Measurements from ENCODE around the gene MYH10.

Gene MYH10

DNA sequence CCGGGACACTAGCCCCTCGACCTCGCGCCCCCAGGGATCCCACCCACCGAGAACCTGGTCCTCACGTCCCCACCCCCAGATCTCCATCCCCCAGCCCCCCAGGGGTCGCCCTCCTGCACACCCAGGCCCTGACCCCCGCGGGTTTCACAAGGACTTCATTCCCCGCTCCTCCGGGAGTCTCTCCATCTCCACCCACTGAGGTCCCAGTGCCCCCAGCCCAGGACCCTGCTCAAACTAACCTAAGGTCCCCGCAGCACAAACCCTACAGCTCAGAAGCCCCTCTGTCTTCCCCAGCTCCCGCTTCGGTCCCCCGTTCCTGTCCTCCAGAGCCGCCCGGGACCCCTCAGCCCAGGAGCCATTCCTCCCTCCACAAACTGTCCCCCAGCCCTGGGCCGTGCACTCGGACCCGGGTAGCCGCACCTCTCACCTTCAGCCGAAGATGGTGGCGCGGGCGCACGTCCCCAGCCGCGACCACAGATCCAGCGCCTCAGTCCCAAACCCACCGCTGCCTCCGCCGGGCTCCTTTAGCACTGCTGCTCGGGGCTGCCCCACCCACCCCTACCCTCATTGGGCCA, at the start of gene MYH10:
MYH10 (minus strand) TSS at position 499 of the 575 bp plus-strand sequence. CDS start 7,479 bp downstream, outside the sequence.
- Histone ChIP-seq H3K4me3 (ENCODE audit: low read depth in 1 of 5, low read length in 5 of 5) (peak within 1 kb of the TSS; percentile 75 to 90 (median 87)), H3K9me3 (ENCODE audit: control insufficient read depth in 5 of 5, low read length in 5 of 5) (no peaks in the 10 kb centered on the region), H3K27ac (ENCODE audit: low read depth, low read length) (peak within 1 kb of the TSS; percentile 54), H3K4me1 (ENCODE audit: control insufficient read depth in 5 of 5, insufficient read depth in 5 of 5, low read length in 5 of 5) (peaks cover 0 to 33% (median 26%) of the 10 kb centered on the region in 5 donors), H3K36me3 (ENCODE audit: control insufficient read depth in 5 of 5, insufficient read depth in 5 of 5, low read length in 5 of 5) (no peaks in the 10 kb centered on the region), H3K9ac (ENCODE audit: low read length in 5 of 5) (peak within 1 kb of the TSS in 4 of 5 donors; percentile 66 to 82 (median 75)), H3K27me3 (ENCODE audit: control insufficient read depth in 5 of 5, insufficient read depth in 4 of 5, low read length in 5 of 5) (no peaks in the 10 kb centered on the region)

DNA sequence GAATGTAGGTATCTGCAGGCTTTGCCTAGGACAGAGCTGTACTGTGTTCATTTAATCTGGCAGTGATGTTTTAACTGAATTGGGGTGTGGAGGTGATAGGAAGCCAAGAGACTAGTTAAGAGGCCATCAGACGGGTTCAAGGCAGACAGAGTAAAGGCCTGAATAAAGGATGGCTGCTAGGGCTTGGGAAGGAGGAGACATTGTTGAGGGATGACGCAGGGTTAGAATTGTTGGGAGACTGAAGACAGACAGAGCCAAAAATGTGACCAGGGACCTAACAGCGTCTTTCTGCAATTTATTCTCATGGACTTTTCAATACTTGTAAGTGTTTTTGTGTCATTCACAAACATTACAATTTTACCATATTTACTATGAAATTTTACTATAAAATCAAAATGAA, 48.6 kb upstream of the MYH10 start:
- no peaks in the 10 kb centered on the region for H3K27me3 ChIP-seq (ENCODE audit: control insufficient read depth in 5 of 5, insufficient read depth in 4 of 5, low read length in 5 of 5)
- peaks cover 1 to 31% (median 29%) of the 10 kb centered on the region in 5 donors for H3K4me1 ChIP-seq (ENCODE audit: control insufficient read depth in 5 of 5, insufficient read depth in 5 of 5, low read length in 5 of 5)
- no peak overlapping the region for H3K27ac ChIP-seq (ENCODE audit: low read depth, low read length)

DNA sequence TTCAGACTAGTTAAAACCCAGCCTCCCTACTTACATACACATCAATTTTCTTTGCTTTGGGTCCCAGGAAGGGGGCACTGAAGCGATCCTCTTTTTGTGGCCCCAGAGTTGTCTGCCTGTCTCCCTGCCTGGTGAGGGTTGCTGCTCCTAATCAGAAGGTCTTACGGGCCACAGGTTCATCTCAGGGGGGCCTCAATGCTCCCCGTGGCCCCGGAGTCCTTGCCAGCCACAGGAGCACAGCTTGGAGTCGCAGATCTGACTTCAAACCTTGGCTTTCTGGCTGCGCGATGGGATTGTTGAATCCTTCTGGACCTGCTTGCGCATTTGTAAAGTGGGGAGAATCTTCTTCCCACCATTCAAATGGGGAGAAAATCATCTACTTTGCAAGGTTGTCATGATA, 44.8 kb upstream of the MYH10 start:
- Histone ChIP-seq H3K4me1 (ENCODE audit: control insufficient read depth in 5 of 5, insufficient read depth in 5 of 5, low read length in 5 of 5) (peaks cover 1 to 26% (median 16%) of the 10 kb centered on the region in 5 donors), H3K27me3 (ENCODE audit: control insufficient read depth in 5 of 5, insufficient read depth in 4 of 5, low read length in 5 of 5) (no peaks in the 10 kb centered on the region), H3K4me3 (ENCODE audit: low read depth in 1 of 5, low read length in 5 of 5) (no peak overlapping the region), H3K36me3 (ENCODE audit: control insufficient read depth in 5 of 5, insufficient read depth in 5 of 5, low read length in 5 of 5) (no peaks in the 10 kb centered on the region), H3K27ac (ENCODE audit: low read depth, low read length) (no peak overlapping the region), H3K9me3 (ENCODE audit: control insufficient read depth in 5 of 5, low read length in 5 of 5) (no peaks in the 10 kb centered on the region), H3K9ac (ENCODE audit: low read length in 5 of 5) (no peak overlapping the region)

More for the DNA sequence above, 48.6 kb upstream of the MYH10 start:
- H3K9ac ChIP-seq (ENCODE audit: low read length in 5 of 5), result no peak overlapping the region
- no peaks in the 10 kb centered on the region for H3K36me3 ChIP-seq (ENCODE audit: control insufficient read depth in 5 of 5, insufficient read depth in 5 of 5, low read length in 5 of 5)
- H3K4me3 ChIP-seq (ENCODE audit: low read depth in 1 of 5, low read length in 5 of 5), result no peak overlapping the region
- H3K9me3 ChIP-seq (ENCODE audit: control insufficient read depth in 5 of 5, low read length in 5 of 5), result no peaks in the 10 kb centered on the region

DNA sequence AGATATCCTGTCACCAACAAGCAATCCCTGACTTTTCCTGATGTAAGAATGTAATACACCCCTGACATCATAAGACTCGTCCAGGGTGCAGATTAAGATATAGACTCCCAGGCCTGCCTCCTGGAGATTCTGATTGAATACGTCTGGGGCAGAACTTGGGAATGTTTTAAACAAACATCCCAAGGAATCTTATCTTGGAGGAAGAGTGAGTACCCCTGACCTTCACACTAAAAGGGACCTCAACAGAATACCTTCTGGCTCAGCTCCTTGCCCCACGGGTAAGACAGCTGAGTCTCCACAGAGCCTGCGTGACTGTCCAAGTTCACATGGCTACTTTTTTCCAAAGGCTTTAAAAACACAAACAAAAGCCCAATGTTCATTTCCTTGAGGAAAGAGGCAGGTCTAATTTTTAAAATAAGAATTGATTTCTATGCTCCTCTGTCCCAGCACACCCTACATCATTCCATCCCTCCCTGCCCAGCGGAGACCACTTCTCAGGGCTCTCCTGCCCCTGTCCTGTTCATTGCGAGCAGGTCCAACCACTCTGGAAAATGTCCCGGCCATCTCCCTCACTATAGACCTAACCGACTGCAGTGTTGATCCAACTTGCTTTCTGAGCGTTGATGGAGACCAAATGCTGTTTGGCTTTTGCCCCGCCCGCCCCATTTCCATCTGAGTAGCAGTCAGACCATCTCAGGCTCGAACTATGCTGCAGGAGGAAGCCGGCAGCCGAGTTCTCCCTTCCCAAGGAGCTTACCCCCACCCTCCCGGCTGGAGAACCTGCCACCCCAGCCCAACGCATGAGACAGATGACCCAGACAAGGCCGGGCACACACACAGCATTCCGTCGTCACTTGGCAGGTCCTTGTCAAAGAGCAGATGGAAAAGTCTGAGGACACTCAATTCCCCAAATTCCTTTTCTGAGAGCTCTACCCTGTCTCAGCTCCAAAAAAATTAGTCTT, 44.1 kb upstream of the MYH10 start:
- no peak overlapping the region for H3K27ac ChIP-seq (ENCODE audit: low read depth, low read length)
- no peaks in the 10 kb centered on the region for H3K9me3 ChIP-seq (ENCODE audit: control insufficient read depth in 5 of 5, low read length in 5 of 5)
- peaks cover 1 to 23% (median 13%) of the 10 kb centered on the region in 5 donors for H3K4me1 ChIP-seq (ENCODE audit: control insufficient read depth in 5 of 5, insufficient read depth in 5 of 5, low read length in 5 of 5)
- H3K4me3 ChIP-seq (ENCODE audit: low read depth in 1 of 5, low read length in 5 of 5), result no peak overlapping the region
- H3K36me3 ChIP-seq (ENCODE audit: control insufficient read depth in 5 of 5, insufficient read depth in 5 of 5, low read length in 5 of 5), result no peaks in the 10 kb centered on the region
- no peaks in the 10 kb centered on the region for H3K27me3 ChIP-seq (ENCODE audit: control insufficient read depth in 5 of 5, insufficient read depth in 4 of 5, low read length in 5 of 5)
- H3K9ac ChIP-seq (ENCODE audit: low read length in 5 of 5), result no peak overlapping the region

DNA sequence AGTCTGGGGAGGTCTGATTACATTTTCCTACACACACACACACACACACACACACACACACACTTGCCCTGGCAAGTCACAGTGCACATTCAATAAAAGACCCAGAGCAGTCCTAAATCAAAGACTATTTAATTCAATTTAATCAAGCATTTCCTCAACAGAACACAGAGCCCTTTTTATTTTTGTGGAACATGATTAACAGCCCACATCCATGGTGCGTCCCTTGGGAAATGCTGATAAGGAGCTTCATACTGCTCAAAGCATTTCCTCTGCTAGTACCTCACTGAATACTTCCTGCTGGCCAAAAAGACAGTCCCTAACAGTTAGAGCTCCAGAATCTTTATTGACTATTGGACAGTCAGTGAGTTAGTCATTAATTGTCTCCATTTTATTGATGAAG, 43.1 kb upstream of the MYH10 start:
- no peak overlapping the region for H3K9ac ChIP-seq (ENCODE audit: low read length in 5 of 5)

DNA sequence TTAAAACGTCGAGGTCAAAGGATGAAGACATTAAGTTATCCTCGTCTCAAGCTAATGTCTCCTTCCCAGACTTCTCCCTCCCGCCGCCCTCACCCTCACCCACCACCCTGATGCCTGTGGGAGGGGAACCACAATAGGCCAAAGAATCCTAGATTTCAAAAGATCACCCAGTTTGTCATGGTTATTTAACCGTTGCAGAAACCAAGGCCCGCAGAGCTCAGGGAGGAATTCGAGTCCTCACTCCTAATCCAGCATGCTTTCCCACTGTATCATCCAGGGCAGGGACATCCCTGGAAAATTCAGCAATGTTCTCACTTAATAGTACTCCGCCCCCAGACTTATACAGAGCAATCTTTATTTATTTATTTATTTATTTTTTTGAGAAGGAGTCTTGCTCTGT, 41.8 kb upstream of the MYH10 start:
- Histone ChIP-seq H3K4me3 (ENCODE audit: low read depth in 1 of 5, low read length in 5 of 5) (no peak overlapping the region), H3K4me1 (ENCODE audit: control insufficient read depth in 5 of 5, insufficient read depth in 5 of 5, low read length in 5 of 5) (peaks cover 1 to 23% (median 13%) of the 10 kb centered on the region in 5 donors), H3K9me3 (ENCODE audit: control insufficient read depth in 5 of 5, low read length in 5 of 5) (no peaks in the 10 kb centered on the region), H3K9ac (ENCODE audit: low read length in 5 of 5) (no peak overlapping the region), H3K36me3 (ENCODE audit: control insufficient read depth in 5 of 5, insufficient read depth in 5 of 5, low read length in 5 of 5) (no peaks in the 10 kb centered on the region), H3K27ac (ENCODE audit: low read depth, low read length) (no peak overlapping the region), H3K27me3 (ENCODE audit: control insufficient read depth in 5 of 5, insufficient read depth in 4 of 5, low read length in 5 of 5) (no peaks in the 10 kb centered on the region)

More for the DNA sequence above, 43.1 kb upstream of the MYH10 start:
- Histone ChIP-seq H3K4me1 (ENCODE audit: control insufficient read depth in 5 of 5, insufficient read depth in 5 of 5, low read length in 5 of 5) (peaks cover 1 to 23% (median 13%) of the 10 kb centered on the region in 5 donors), H3K27me3 (ENCODE audit: control insufficient read depth in 5 of 5, insufficient read depth in 4 of 5, low read length in 5 of 5) (no peaks in the 10 kb centered on the region), H3K36me3 (ENCODE audit: control insufficient read depth in 5 of 5, insufficient read depth in 5 of 5, low read length in 5 of 5) (no peaks in the 10 kb centered on the region), H3K27ac (ENCODE audit: low read depth, low read length) (no peak overlapping the region), H3K4me3 (ENCODE audit: low read depth in 1 of 5, low read length in 5 of 5) (no peak overlapping the region), H3K9me3 (ENCODE audit: control insufficient read depth in 5 of 5, low read length in 5 of 5) (no peaks in the 10 kb centered on the region)

DNA sequence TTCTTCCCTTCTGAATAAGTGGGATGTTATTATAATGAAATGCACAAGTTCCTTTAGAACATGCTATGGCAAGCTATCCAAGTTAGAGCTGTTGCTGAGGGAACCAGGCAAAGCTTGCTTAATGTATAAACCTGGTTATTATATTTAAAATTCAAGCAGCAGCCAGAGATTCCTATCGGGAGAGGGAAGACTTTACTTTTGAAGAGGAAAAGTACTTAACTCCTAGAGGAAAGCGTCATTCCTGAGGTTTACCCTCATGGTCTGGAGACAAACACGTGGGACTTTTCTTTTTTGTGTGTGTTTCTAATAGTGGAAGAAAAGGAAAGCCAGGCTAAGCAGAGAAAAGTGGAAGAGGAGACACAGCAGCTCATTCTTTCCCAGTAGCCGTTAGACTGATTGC, 39.9 kb upstream of the MYH10 start:
- no peak overlapping the region for H3K4me3 ChIP-seq (ENCODE audit: low read depth in 1 of 5, low read length in 5 of 5)
- H3K36me3 ChIP-seq (ENCODE audit: control insufficient read depth in 5 of 5, insufficient read depth in 5 of 5, low read length in 5 of 5), result no peaks in the 10 kb centered on the region
- no peaks in the 10 kb centered on the region for H3K27me3 ChIP-seq (ENCODE audit: control insufficient read depth in 5 of 5, insufficient read depth in 4 of 5, low read length in 5 of 5)
- H3K4me1 ChIP-seq (ENCODE audit: control insufficient read depth in 5 of 5, insufficient read depth in 5 of 5, low read length in 5 of 5), result peaks cover under 1 to 23% (median 13%) of the 10 kb centered on the region in 5 donors
- no peak overlapping the region for H3K27ac ChIP-seq (ENCODE audit: low read depth, low read length)
- H3K9me3 ChIP-seq (ENCODE audit: control insufficient read depth in 5 of 5, low read length in 5 of 5), result no peaks in the 10 kb centered on the region
- H3K9ac ChIP-seq (ENCODE audit: low read length in 5 of 5), result no peak overlapping the region

DNA sequence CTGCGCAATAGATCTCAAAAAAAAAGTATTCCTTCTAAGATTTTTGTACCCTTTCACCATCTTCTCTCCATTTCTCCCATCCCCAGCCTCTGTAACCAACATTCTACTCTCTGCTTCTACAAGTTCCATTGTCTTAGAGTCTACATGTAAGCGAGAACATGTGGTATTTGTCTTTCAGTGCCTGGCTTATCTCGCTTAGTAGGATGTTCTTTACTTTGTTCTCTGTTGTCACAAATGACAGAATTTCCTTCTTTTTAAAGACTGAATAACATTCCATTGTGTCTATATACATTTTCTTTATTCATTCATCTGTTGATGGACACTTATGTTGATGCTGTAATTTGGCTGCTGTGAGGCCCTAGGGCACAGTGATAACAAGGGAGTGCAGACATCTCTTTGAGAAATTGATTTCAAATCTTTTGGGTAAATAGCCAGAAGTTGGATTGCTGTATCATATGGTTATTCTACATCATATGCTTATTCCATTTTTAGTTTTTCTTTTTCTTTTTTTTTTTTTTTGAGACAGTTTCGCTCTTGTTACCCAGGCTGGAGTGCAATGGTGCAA, 37.7 kb upstream of the MYH10 start:
- H3K27ac ChIP-seq (ENCODE audit: low read depth, low read length), result no peak overlapping the region
- no peaks in the 10 kb centered on the region for H3K27me3 ChIP-seq (ENCODE audit: control insufficient read depth in 5 of 5, insufficient read depth in 4 of 5, low read length in 5 of 5)
- no peak overlapping the region for H3K4me3 ChIP-seq (ENCODE audit: low read depth in 1 of 5, low read length in 5 of 5)
- no peak overlapping the region for H3K9ac ChIP-seq (ENCODE audit: low read length in 5 of 5)
- H3K36me3 ChIP-seq (ENCODE audit: control insufficient read depth in 5 of 5, insufficient read depth in 5 of 5, low read length in 5 of 5), result no peaks in the 10 kb centered on the region
- peaks cover 0 to 3% (median 0%) of the 10 kb centered on the region in 5 donors for H3K4me1 ChIP-seq (ENCODE audit: control insufficient read depth in 5 of 5, insufficient read depth in 5 of 5, low read length in 5 of 5)
- H3K9me3 ChIP-seq (ENCODE audit: control insufficient read depth in 5 of 5, low read length in 5 of 5), result no peaks in the 10 kb centered on the region

DNA sequence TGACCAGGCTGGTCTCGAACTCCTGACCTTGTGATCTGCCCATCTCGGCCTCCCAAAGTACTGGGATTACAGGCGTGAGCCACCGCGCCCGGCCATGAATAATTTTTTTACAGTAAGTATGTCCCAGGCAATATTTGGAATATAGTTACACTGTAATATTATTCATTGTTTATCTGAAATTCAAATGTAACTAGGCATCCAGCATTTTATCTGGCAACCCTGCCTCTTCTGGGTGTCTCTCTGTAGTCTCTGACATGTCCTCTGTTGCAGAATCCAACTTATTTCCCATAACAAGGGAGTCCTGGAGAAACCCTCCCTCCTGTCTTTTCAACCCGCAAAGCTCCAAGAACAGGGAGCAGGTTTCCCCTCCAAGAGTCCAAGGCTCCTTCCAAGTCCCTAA, 36.9 kb upstream of the MYH10 start:
- Histone ChIP-seq H3K27me3 (ENCODE audit: control insufficient read depth in 5 of 5, insufficient read depth in 4 of 5, low read length in 5 of 5) (no peaks in the 10 kb centered on the region), H3K4me3 (ENCODE audit: low read depth in 1 of 5, low read length in 5 of 5) (no peak overlapping the region), H3K36me3 (ENCODE audit: control insufficient read depth in 5 of 5, insufficient read depth in 5 of 5, low read length in 5 of 5) (no peaks in the 10 kb centered on the region), H3K9me3 (ENCODE audit: control insufficient read depth in 5 of 5, low read length in 5 of 5) (no peaks in the 10 kb centered on the region), H3K9ac (ENCODE audit: low read length in 5 of 5) (no peak overlapping the region), H3K27ac (ENCODE audit: low read depth, low read length) (no peak overlapping the region), H3K4me1 (ENCODE audit: control insufficient read depth in 5 of 5, insufficient read depth in 5 of 5, low read length in 5 of 5) (no peaks in the 10 kb centered on the region)

DNA sequence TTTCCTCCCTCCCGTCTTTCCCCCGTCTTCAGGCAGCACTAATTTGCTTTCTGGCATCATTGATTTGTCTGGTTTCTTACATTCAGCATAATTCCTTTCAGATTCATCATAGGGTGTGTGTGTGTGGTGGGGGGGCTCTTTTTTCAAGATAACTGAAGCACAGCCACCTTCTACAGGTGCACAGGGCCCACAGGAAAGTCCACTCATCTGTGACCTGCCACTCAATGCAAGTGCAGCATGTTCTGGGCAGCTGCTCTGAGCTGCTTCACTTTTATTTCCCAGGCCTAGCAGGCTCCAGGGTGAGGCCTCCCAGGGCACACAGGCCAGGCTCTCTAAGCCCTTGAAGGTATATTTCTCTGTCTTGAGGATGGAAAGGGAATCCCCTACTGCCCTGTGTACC, 35.2 kb upstream of the MYH10 start:
- H3K27ac ChIP-seq (ENCODE audit: low read depth, low read length), result no peak overlapping the region
- H3K4me1 ChIP-seq (ENCODE audit: control insufficient read depth in 5 of 5, insufficient read depth in 5 of 5, low read length in 5 of 5), result no peaks in the 10 kb centered on the region
- H3K9ac ChIP-seq (ENCODE audit: low read length in 5 of 5), result no peak overlapping the region
- no peaks in the 10 kb centered on the region for H3K27me3 ChIP-seq (ENCODE audit: control insufficient read depth in 5 of 5, insufficient read depth in 4 of 5, low read length in 5 of 5)
- no peaks in the 10 kb centered on the region for H3K36me3 ChIP-seq (ENCODE audit: control insufficient read depth in 5 of 5, insufficient read depth in 5 of 5, low read length in 5 of 5)
- H3K9me3 ChIP-seq (ENCODE audit: control insufficient read depth in 5 of 5, low read length in 5 of 5), result no peaks in the 10 kb centered on the region
- H3K4me3 ChIP-seq (ENCODE audit: low read depth in 1 of 5, low read length in 5 of 5), result no peak overlapping the region
